CD14-positive monocyte (primary cell): ENCODE results near the gene GCNT1. TPM values are rescaled to one million over a fixed set of nuclear protein-coding genes. Genes with fewer than 3 reads are reported as not detected.

Source experiments
- DNase-seq, 3 donors: peaks; one replicate each; pipeline ENCODE4 v3.0.0-alpha.2; 2011 to 2022
- H2AFZ ChIP-seq: 2 replicates; pipeline ENCODE4 v1.6.0; 2012; ENCODE audit warnings: mild to moderate bottlenecking, low read depth, low read length, inconsistent platforms; ENCODE audit not compliant: insufficient read depth, poor library complexity, severe bottlenecking
- H3K27ac ChIP-seq, 2 donors: 1 replicate in 1 of 2; 2 replicates in 1 of 2; pipeline ENCODE4 v1.5.1; 2012 to 2013; ENCODE audit warnings: low read length in 2 of 2, control low read depth in 1 of 2, inconsistent platforms in 1 of 2, low read depth in 1 of 2, mild to moderate bottlenecking in 1 of 2
- H3K27me3 ChIP-seq, 2 donors: one replicate each; pipeline versions ENCODE4 v1.6.0 to v1.6.1; 2011 to 2013; ENCODE audit warnings: low read length in 2 of 2; ENCODE audit not compliant: control insufficient read depth in 2 of 2, insufficient read depth in 2 of 2
- H3K36me3 ChIP-seq, 2 donors: replicated peaks in 1 of 2; 1 replicate in 1 of 2; 2 replicates in 1 of 2; pipeline versions ENCODE4 v1.5.1 to v1.6.1; 2012 to 2013; ENCODE audit warnings: low read length in 2 of 2, control low read depth in 1 of 2, inconsistent platforms in 1 of 2, mild to moderate bottlenecking in 1 of 2; ENCODE audit not compliant: insufficient read depth in 2 of 2, control insufficient read depth in 1 of 2
- H3K4me1 ChIP-seq, 2 donors: 1 replicate in 1 of 2; 2 replicates in 1 of 2; pipeline versions ENCODE4 v1.5.1 to v1.6.1; 2012 to 2013; ENCODE audit warnings: low read length in 2 of 2, control low read depth in 1 of 2, inconsistent platforms in 1 of 2, mild to moderate bottlenecking in 1 of 2, moderate library complexity in 1 of 2; ENCODE audit not compliant: insufficient read depth in 2 of 2, control insufficient read depth in 1 of 2
- H3K4me2 ChIP-seq: replicated peaks from 2 replicates; pipeline ENCODE3; 2012; ENCODE audit warnings: low read length, moderate library complexity, mild to moderate bottlenecking; ENCODE audit not compliant: poor library complexity, severe bottlenecking; ENCODE audit errors: extremely low read depth
- H3K4me3 ChIP-seq, 3 experiments: fragments of 200-600 bp in 1 of 3; sonication (generic) in 1 of 3; replicated peaks in 1 of 3; 1 replicate in 2 of 3; 2 replicates in 1 of 3; pipeline ENCODE4 v1.5.1; 2011 to 2013; ENCODE audit warnings: low read length in 3 of 3, mild to moderate bottlenecking in 3 of 3, control low read depth in 2 of 3, low read depth in 2 of 3, inconsistent platforms in 1 of 3, moderate library complexity in 1 of 3
- H3K79me2 ChIP-seq: 2 replicates; pipeline ENCODE4 v1.6.0; 2012; ENCODE audit warnings: mild to moderate bottlenecking, control low read depth, inconsistent platforms, low read length, moderate library complexity; ENCODE audit not compliant: insufficient read depth
- H3K9ac ChIP-seq: 2 replicates; pipeline ENCODE4 v1.6.0; 2017; ENCODE audit warnings: low read length, mild to moderate bottlenecking; ENCODE audit not compliant: insufficient read depth, poor library complexity, severe bottlenecking
- H3K9me3 ChIP-seq, 2 donors: replicated peaks in 1 of 2; 1 replicate in 1 of 2; 2 replicates in 1 of 2; pipeline versions ENCODE4 v1.5.1 to v1.6.1; 2012 to 2013; ENCODE audit warnings: low read length in 2 of 2, control low read depth in 1 of 2; ENCODE audit not compliant: control insufficient read depth in 1 of 2, insufficient read depth in 1 of 2
- H4K20me1 ChIP-seq: 2 replicates; pipeline ENCODE4 v1.6.0; 2012; ENCODE audit warnings: mild to moderate bottlenecking, low read length, control low read depth, moderate library complexity; ENCODE audit not compliant: insufficient read depth
- H3K27ac Mint-ChIP-seq, 7 donors: one replicate each; pipeline ENCODE4 v1.8.0; 2020; ENCODE audit warnings: mild to moderate bottlenecking in 7 of 7, mixed read lengths in 7 of 7, moderate library complexity in 6 of 7, inconsistent platforms in 2 of 7
- H3K27me3 Mint-ChIP-seq, 3 donors: one replicate each; pipeline ENCODE4 v1.8.0; 2021 to 2022; ENCODE audit warnings: low read depth in 3 of 3, mild to moderate bottlenecking in 3 of 3, mixed read lengths in 3 of 3, moderate library complexity in 3 of 3, inconsistent platforms in 1 of 3
- H3K36me3 Mint-ChIP-seq, 2 donors: one replicate each; pipeline ENCODE4 v1.8.0; 2020; ENCODE audit warnings: mixed read lengths in 2 of 2, inconsistent platforms in 1 of 2, mild to moderate bottlenecking in 1 of 2
- H3K4me1 Mint-ChIP-seq: one replicate; pipeline ENCODE4 v1.8.0; 2020; ENCODE audit warnings: mild to moderate bottlenecking, mixed read lengths
- H3K4me3 Mint-ChIP-seq, 2 donors: one replicate each; pipeline ENCODE4 v1.8.0; 2020; ENCODE audit warnings: mild to moderate bottlenecking in 2 of 2, mixed read lengths in 2 of 2, moderate library complexity in 1 of 2
- H3K9me3 Mint-ChIP-seq, 7 donors: one replicate each; pipeline ENCODE4 v1.8.0; 2020 to 2022; ENCODE audit warnings: mixed read lengths in 7 of 7, mild to moderate bottlenecking in 6 of 7, moderate library complexity in 6 of 7, inconsistent platforms in 2 of 7
- WGBS: methylation state at CpG from one replicate; pipeline ENCODE4 v1.1.5; 2013; ENCODE audit warnings: missing lambda C conversion rate; ENCODE audit not compliant: insufficient coverage; 5-methylcytosine and 5-hydroxymethylcytosine counted together
- intact Hi-C, 2 donors: fragments of 100-400 bp; cut with micrococcal nuclease; formaldehyde crosslinking; loops; one replicate each; pipeline versions ENCODE4 v1.15.0 to v1.15.1; 2023
- polyA plus RNA-seq, 3 donors: library from polyadenylated mRNA; depleted of rRNA in 1 of 3; unstranded in 2 of 3; stranded (reverse) in 1 of 3; fragments of 300-500 nt in 2 of 3; fragments of >200 nt in 1 of 3; fragmentation: Illumina TruSeq in 2 of 3; gene quantifications; 1 replicate in 2 of 3; 2 replicates in 1 of 3; pipeline ENCODE4 v1.2.3, GENCODE V29; 2012 to 2021
- TF ChIP-seq, protein P1 (sequence below): fragments of 200-600 bp; IDR thresholded peaks from one replicate; pipeline ENCODE4 v1.8.0; 2022; ENCODE audit warnings: antibody characterized with exemption, mild to moderate bottlenecking

GCNT1 gene
- polyA plus RNA-seq, 3 donors: 8.4 to 15.4 (median 9.3) TPM

DNA sequence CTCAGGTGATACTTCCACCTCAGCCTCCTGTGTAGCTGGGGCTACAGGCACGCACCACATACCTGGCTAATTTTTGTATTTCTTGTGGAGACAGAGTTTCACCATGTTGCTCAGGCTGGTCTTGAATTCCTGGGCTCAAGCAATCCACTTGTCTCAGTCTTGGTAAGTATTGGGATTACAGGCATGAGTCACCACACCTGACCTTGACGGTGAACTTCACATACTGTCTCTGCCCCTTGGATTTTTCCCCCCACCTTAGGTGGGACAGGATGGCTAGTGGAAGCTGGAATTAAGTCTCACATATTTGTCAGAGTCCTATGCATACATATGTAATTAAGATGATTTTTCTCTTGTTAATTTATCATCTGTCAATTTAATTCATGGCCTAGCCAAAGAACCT, 43.8 kb upstream of the GCNT1 start:
- Histone ChIP-seq H3K4me2 (no peak overlapping the region), H3K4me1 (no peaks in the 10 kb centered on the region), H2AFZ (no peak overlapping the region), H3K27ac (no peak overlapping the region), H3K4me3 (no peak overlapping the region), H4K20me1 (no peaks in the 10 kb centered on the region), H3K36me3 (no peaks in the 10 kb centered on the region), H3K27me3 (no peaks in the 10 kb centered on the region), H3K9me3 (no peaks in the 10 kb centered on the region), H3K9ac (no peak overlapping the region), H3K79me2 (no peaks in the 10 kb centered on the region)
- Mint-ChIP-seq H3K27me3 (peaks cover 0 to 3% (median 0%) of the 10 kb centered on the region in 3 donors), H3K9me3 (peaks cover 8 to 19% (median 11%) of the 10 kb centered on the region in 7 donors), H3K27ac (no peak overlapping the region), H3K36me3 (peaks cover 2 to 3% of the 10 kb centered on the region in 2 donors), H3K4me3 (no peak overlapping the region), H3K4me1 (peaks cover 16% of the 10 kb centered on the region)
- TF ChIP-seq, protein P1, sequence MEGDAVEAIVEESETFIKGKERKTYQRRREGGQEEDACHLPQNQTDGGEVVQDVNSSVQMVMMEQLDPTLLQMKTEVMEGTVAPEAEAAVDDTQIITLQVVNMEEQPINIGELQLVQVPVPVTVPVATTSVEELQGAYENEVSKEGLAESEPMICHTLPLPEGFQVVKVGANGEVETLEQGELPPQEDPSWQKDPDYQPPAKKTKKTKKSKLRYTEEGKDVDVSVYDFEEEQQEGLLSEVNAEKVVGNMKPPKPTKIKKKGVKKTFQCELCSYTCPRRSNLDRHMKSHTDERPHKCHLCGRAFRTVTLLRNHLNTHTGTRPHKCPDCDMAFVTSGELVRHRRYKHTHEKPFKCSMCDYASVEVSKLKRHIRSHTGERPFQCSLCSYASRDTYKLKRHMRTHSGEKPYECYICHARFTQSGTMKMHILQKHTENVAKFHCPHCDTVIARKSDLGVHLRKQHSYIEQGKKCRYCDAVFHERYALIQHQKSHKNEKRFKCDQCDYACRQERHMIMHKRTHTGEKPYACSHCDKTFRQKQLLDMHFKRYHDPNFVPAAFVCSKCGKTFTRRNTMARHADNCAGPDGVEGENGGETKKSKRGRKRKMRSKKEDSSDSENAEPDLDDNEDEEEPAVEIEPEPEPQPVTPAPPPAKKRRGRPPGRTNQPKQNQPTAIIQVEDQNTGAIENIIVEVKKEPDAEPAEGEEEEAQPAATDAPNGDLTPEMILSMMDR: no peak
- 100% methylated on average over 1 of the region's 2 CpGs for WGBS
- intact Hi-C loops: no loop called here
- DNase-seq: no peak

DNA sequence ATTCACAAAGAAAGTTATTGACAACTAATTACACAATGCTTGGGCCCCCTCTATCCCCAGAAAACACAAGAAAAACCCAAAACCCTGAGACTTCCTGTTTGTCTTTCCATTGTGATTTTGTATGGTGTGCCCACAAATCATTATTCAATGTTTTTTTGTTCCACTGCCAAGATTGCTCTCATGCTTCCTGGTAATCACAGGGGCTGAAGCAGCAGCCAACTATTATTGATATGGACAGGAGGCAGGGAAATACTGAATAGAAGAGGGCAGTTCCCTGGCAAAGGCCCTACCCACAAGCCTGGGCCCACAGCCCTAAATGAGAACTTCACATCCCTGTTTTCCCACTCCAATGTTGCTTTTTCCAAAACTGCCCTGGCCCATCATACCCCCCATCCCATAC, 43.3 kb upstream of the GCNT1 start:
- Histone ChIP-seq H3K4me2 (no peak overlapping the region), H3K4me3 (no peak overlapping the region), H3K9me3 (no peaks in the 10 kb centered on the region), H3K4me1 (no peaks in the 10 kb centered on the region), H3K36me3 (no peaks in the 10 kb centered on the region), H4K20me1 (no peaks in the 10 kb centered on the region), H3K9ac (no peak overlapping the region), H3K79me2 (no peaks in the 10 kb centered on the region), H3K27ac (no peak overlapping the region), H3K27me3 (no peaks in the 10 kb centered on the region), H2AFZ (no peak overlapping the region)
- TF ChIP-seq, protein P1: no peak
- DNase-seq: no peak
- Mint-ChIP-seq H3K4me3 (no peak overlapping the region), H3K36me3 (peaks cover 2 to 3% of the 10 kb centered on the region in 2 donors), H3K27me3 (peaks cover 0 to 3% (median 0%) of the 10 kb centered on the region in 3 donors), H3K4me1 (peaks cover 16% of the 10 kb centered on the region), H3K27ac (no peak overlapping the region), H3K9me3 (peaks cover 8 to 19% (median 11%) of the 10 kb centered on the region in 7 donors)
- intact Hi-C loops: no loop called here
